ENCODE measurements around the gene BACE2. TPM values are rescaled to one million over a fixed set of nuclear protein-coding genes. Genes with fewer than 3 reads are reported as not detected.

The BACE2 gene
- total RNA-seq, 4 donors from 2014 or later: 30.5 to 43.3 (median 36.6) TPM

- H3K27ac ChIP-seq: no peak overlapping the region
- H3K27me3 ChIP-seq: no peaks in the 10 kb centered on the region
- H3K9me3 ChIP-seq: no peaks in the 10 kb centered on the region
- H3K4me3 ChIP-seq: no peak overlapping the region
- no peaks in the 10 kb centered on the region for H3K36me3 ChIP-seq
- DNase-seq: no peak
- peaks cover 0 to 12% (median 0%) of the 10 kb centered on the region in 4 donors for H3K4me1 ChIP-seq
- TF ChIP-seq CTCF (IDR thresholded peaks at IDR 0.05) (no peak), POLR2A (IDR thresholded peaks at IDR 0.05) (no peak)
Observed at GRCh38 chr21:41210426-41211059, 42.6 kb downstream of the BACE2 start.

- TF ChIP-seq POLR2A (IDR thresholded peaks at IDR 0.05): no peak
- TF ChIP-seq CTCF (IDR thresholded peaks at IDR 0.05): no peak
- no peaks in the 10 kb centered on the region for H3K9me3 ChIP-seq
Observed at GRCh38 chr21:41211060-41211805, 43.3 kb downstream of the BACE2 start.

GRCh38 chr21:41213021-41213420 lies 45.1 kb downstream of the BACE2 start:
- Histone ChIP-seq H3K27ac (no peak overlapping the region), H3K4me3 (no peak overlapping the region), H3K27me3 (no peaks in the 10 kb centered on the region), H3K36me3 (no peaks in the 10 kb centered on the region), H3K4me1 (peaks cover 0 to 12% (median 0%) of the 10 kb centered on the region in 4 donors), H3K9me3 (no peaks in the 10 kb centered on the region)
- DNase-seq: no peak
- TF ChIP-seq CTCF (IDR thresholded peaks at IDR 0.05) (no peak), POLR2A (IDR thresholded peaks at IDR 0.05) (no peak)

More at GRCh38 chr21:41211060-41211805, 43.3 kb downstream of the BACE2 start:
- Histone ChIP-seq H3K36me3 (no peaks in the 10 kb centered on the region), H3K4me1 (peaks cover 0 to 12% (median 0%) of the 10 kb centered on the region in 4 donors), H3K27ac (no peak overlapping the region), H3K4me3 (no peak overlapping the region), H3K27me3 (no peaks in the 10 kb centered on the region)
- DNase-seq: no peak

- Histone ChIP-seq H3K9me3 (no peaks in the 10 kb centered on the region), H3K4me1 (peaks cover 0 to 7% (median 0%) of the 10 kb centered on the region in 4 donors), H3K4me3 (no peak overlapping the region), H3K27ac (no peak overlapping the region), H3K36me3 (no peaks in the 10 kb centered on the region), H3K27me3 (no peaks in the 10 kb centered on the region)
- DNase-seq: no peak
- TF ChIP-seq CTCF (IDR thresholded peaks at IDR 0.05) (no peak), POLR2A (IDR thresholded peaks at IDR 0.05) (no peak)
Observed at GRCh38 chr21:41215856-41216408, 48.0 kb downstream of the BACE2 start.

GRCh38 chr21:41216486-41216885 lies 48.5 kb downstream of the BACE2 start:
- H3K4me1 ChIP-seq: peaks cover 0 to 7% (median 0%) of the 10 kb centered on the region in 4 donors
- no peaks in the 10 kb centered on the region for H3K36me3 ChIP-seq
- H3K27ac ChIP-seq: no peak overlapping the region
- no peak for DNase-seq
- H3K4me3 ChIP-seq: no peak overlapping the region
- H3K9me3 ChIP-seq: no peaks in the 10 kb centered on the region
- no peak for TF ChIP-seq CTCF (IDR thresholded peaks at IDR 0.05)
- no peak for TF ChIP-seq POLR2A (IDR thresholded peaks at IDR 0.05)
- no peaks in the 10 kb centered on the region for H3K27me3 ChIP-seq
